ENCODE measurements around the gene UBL7.

The UBL7 gene

DNA sequence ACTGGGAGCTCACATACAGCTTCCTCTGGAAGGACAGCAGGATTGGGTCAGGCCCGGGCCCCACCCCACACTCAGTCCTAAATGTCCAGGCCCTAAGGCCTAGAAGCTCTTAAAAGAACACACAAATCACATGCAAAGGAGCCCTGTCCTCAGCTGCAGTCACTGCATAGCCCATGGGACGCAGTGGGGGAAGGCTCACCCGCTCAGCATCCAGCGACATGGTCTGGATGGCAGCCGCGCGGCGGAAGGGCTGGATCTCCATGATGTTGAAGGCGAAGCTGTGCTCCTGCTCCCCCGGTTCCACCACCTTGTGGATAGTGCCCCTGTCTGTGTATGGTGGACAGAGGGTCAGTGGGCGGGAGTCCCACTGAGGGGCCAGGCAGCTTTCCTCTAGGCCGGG lies 49.3 kb downstream of the UBL7 start:
- Histone ChIP-seq H3K9me3 (ENCODE audit: control insufficient read depth, low read length) (no peaks in the 10 kb centered on the region), H2AFZ (no peak overlapping the region), H3K36me3 (ENCODE audit: control insufficient read depth, insufficient read depth, low read length) (no peaks in the 10 kb centered on the region), H3K79me2 (no peaks in the 10 kb centered on the region), H3K4me1 (peaks cover 4% of the 10 kb centered on the region), H3K27ac (no peak overlapping the region), H3K9ac (no peak overlapping the region), H3K4me2 (ENCODE audit: low read length) (no peak overlapping the region), H3K27me3 (ENCODE audit: control insufficient read depth, insufficient read depth, low read length) (no peaks in the 10 kb centered on the region), H3K4me3 (ENCODE audit: low read depth, low read length) (no peak overlapping the region)
- TF ChIP-seq, protein P1, sequence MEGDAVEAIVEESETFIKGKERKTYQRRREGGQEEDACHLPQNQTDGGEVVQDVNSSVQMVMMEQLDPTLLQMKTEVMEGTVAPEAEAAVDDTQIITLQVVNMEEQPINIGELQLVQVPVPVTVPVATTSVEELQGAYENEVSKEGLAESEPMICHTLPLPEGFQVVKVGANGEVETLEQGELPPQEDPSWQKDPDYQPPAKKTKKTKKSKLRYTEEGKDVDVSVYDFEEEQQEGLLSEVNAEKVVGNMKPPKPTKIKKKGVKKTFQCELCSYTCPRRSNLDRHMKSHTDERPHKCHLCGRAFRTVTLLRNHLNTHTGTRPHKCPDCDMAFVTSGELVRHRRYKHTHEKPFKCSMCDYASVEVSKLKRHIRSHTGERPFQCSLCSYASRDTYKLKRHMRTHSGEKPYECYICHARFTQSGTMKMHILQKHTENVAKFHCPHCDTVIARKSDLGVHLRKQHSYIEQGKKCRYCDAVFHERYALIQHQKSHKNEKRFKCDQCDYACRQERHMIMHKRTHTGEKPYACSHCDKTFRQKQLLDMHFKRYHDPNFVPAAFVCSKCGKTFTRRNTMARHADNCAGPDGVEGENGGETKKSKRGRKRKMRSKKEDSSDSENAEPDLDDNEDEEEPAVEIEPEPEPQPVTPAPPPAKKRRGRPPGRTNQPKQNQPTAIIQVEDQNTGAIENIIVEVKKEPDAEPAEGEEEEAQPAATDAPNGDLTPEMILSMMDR (IDR thresholded peaks at IDR 0.05): no peak

DNA sequence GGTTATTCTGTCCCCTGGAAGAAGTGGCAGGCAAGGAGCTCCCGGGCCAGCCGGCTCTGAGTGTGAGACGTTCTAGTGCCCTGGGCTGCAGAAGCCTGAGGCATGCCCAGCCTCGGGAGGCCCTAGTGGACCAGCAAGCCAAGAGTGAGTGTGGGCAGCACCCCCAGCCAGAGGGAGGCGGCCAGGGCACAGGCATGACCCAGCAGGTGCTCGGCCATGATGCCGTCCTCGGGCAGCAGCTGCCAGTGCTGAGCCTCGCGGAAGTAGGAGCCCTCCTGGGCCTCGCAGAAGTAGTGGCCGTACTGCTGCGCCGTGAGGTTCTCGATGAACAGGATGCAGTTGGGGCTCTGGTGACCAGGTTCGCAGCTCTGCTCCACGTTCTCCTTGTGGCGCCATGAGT lies 50.5 kb downstream of the UBL7 start:
- H3K4me1 ChIP-seq: peaks cover 4% of the 10 kb centered on the region
- H3K79me2 ChIP-seq: no peaks in the 10 kb centered on the region
- H3K27ac ChIP-seq: no peak overlapping the region
- no peaks in the 10 kb centered on the region for H3K27me3 ChIP-seq (ENCODE audit: control insufficient read depth, insufficient read depth, low read length)
- no peak overlapping the region for H3K4me3 ChIP-seq (ENCODE audit: low read depth, low read length)
- H3K9me3 ChIP-seq (ENCODE audit: control insufficient read depth, low read length): no peaks in the 10 kb centered on the region
- H3K9ac ChIP-seq: no peak overlapping the region
- no peaks in the 10 kb centered on the region for H3K36me3 ChIP-seq (ENCODE audit: control insufficient read depth, insufficient read depth, low read length)
- H2AFZ ChIP-seq: no peak overlapping the region
- TF ChIP-seq, protein P1 (IDR thresholded peaks at IDR 0.05): no peak
- H3K4me2 ChIP-seq (ENCODE audit: low read length): no peak overlapping the region

DNA sequence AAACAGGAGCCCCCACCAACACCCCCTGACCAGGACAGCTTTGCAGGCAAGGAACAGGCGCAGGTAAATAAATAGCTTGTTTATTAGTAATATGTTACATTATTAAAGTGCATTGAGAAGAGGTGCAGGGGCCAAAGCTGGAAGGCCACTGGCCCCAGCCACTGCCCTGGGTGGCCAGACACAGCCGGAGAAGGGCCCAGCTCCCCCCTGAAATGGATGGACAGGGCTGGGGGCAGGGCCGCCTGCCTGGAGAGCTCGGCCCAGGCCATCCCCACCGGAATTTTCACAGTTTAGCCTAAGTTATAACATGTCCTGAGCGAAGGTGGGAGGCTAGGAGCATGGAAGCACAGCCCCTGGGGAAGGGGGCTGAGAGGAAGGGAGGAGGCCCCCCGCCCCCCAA lies 51.7 kb downstream of the UBL7 start:
- no peaks in the 10 kb centered on the region for H3K79me2 ChIP-seq
- H3K4me1 ChIP-seq: peaks cover 4% of the 10 kb centered on the region
- TF ChIP-seq, protein P1 (IDR thresholded peaks at IDR 0.05): no peak
- no peaks in the 10 kb centered on the region for H3K36me3 ChIP-seq (ENCODE audit: control insufficient read depth, insufficient read depth, low read length)
- no peak overlapping the region for H3K9ac ChIP-seq
- H3K27ac ChIP-seq: no peak overlapping the region
- H3K4me2 ChIP-seq (ENCODE audit: low read length): no peak overlapping the region
- no peaks in the 10 kb centered on the region for H3K27me3 ChIP-seq (ENCODE audit: control insufficient read depth, insufficient read depth, low read length)
- H3K9me3 ChIP-seq (ENCODE audit: control insufficient read depth, low read length): no peaks in the 10 kb centered on the region
- H3K4me3 ChIP-seq (ENCODE audit: low read depth, low read length): no peak overlapping the region
- no peak overlapping the region for H2AFZ ChIP-seq

DNA sequence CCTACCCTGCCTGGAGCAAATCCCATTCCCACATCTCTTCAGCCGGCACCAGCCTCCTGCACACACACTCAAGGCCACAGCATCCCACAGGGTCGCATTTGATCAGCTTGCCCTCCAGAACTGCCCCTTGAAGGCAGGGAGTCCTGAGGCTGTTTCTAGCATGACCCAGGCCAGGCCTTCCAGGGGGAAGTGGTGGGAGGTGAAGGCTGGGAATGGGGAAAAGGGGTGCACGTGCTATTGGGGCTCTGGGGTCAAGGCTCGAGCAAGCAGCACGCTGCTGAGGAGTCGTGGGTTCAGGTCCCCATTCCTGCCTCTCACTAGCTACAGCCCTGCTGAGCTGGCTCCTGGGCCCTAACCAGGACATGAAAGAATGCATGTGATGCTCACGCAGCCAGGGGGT lies 52.1 kb downstream of the UBL7 start:
- H3K27ac ChIP-seq: no peak overlapping the region
- no peak overlapping the region for H3K4me2 ChIP-seq (ENCODE audit: low read length)
- no peaks in the 10 kb centered on the region for H3K36me3 ChIP-seq (ENCODE audit: control insufficient read depth, insufficient read depth, low read length)
- no peak overlapping the region for H2AFZ ChIP-seq
- H3K9ac ChIP-seq: no peak overlapping the region
- H3K4me3 ChIP-seq (ENCODE audit: low read depth, low read length): no peak overlapping the region
- no peaks in the 10 kb centered on the region for H3K9me3 ChIP-seq (ENCODE audit: control insufficient read depth, low read length)
- TF ChIP-seq, protein P1 (IDR thresholded peaks at IDR 0.05): no peak
- peaks cover 4% of the 10 kb centered on the region for H3K4me1 ChIP-seq
- no peaks in the 10 kb centered on the region for H3K79me2 ChIP-seq
- H3K27me3 ChIP-seq (ENCODE audit: control insufficient read depth, insufficient read depth, low read length): no peaks in the 10 kb centered on the region

DNA sequence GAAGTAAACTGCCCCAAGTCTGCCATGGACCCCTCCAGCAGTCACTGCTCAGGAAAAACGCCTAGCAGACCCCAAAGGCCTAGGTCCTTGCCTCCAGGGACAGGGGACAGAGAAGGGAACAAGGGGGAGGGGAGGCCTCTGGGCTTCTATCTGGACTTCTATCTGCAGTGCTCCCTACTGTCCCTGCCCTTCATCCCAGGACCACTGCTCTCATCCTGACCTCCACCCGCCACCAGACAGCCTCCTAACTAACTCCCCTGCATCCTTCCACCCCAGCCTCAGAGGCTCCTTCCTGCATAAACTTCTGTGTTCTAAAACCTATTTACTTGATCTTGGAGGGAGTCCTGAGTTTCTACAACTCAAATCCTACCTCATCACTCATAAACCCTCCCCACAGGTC lies 52.6 kb downstream of the UBL7 start:
- H3K36me3 ChIP-seq (ENCODE audit: control insufficient read depth, insufficient read depth, low read length): no peaks in the 10 kb centered on the region
- no peak overlapping the region for H2AFZ ChIP-seq
- no peak overlapping the region for H3K4me2 ChIP-seq (ENCODE audit: low read length)
- H3K27me3 ChIP-seq (ENCODE audit: control insufficient read depth, insufficient read depth, low read length): no peaks in the 10 kb centered on the region
- no peaks in the 10 kb centered on the region for H3K9me3 ChIP-seq (ENCODE audit: control insufficient read depth, low read length)
- no peak overlapping the region for H3K4me3 ChIP-seq (ENCODE audit: low read depth, low read length)
- H3K4me1 ChIP-seq: peaks cover 4% of the 10 kb centered on the region
- no peak overlapping the region for H3K27ac ChIP-seq
- H3K9ac ChIP-seq: no peak overlapping the region
- TF ChIP-seq, protein P1 (IDR thresholded peaks at IDR 0.05): no peak
- no peaks in the 10 kb centered on the region for H3K79me2 ChIP-seq

Measured in parathyroid adenoma (tissue), 2 donors.